HCT116 (cell line): Measurements from ENCODE around the gene OR4D1.

Source experiments
- CBX3 ChIP-seq: IDR thresholded peaks from 2 replicates; pipeline ENCODE4 v1.6.1; 2012; ENCODE audit warnings: low read depth
- CTCF ChIP-seq, 3 experiments: fragments of 200-600 bp in 1 of 3; sonication (generic) in 1 of 3; IDR thresholded peaks in 2 of 3; conservative IDR thresholded peaks in 1 of 3; 2 replicates each; pipeline ENCODE4 v1.5.1; 2012 to 2017; ENCODE audit warnings: low read depth in 2 of 3, low read length in 2 of 3, antibody characterized with exemption in 1 of 3, borderline replicate concordance in 1 of 3, control low read depth in 1 of 3, mild to moderate bottlenecking in 1 of 3, mixed read lengths in 1 of 3, mixed run types in 1 of 3, moderate library complexity in 1 of 3; ENCODE audit not compliant: insufficient read depth in 1 of 3
- ELF1 ChIP-seq: IDR thresholded peaks from 2 replicates; pipeline ENCODE4 v1.6.1; 2012; ENCODE audit warnings: low read depth, borderline replicate concordance
- EZH2phosphoT487 ChIP-seq: fragments of 200-600 bp; IDR thresholded peaks from 2 replicates; pipeline ENCODE4 v1.6.1; 2018; ENCODE audit warnings: antibody characterized with exemption, borderline replicate concordance
- POLR2A ChIP-seq: IDR thresholded peaks from 2 replicates; pipeline ENCODE4 v1.7.0; 2011; ENCODE audit warnings: borderline replicate concordance; ENCODE audit not compliant: insufficient read depth, insufficient read length; ENCODE audit errors: extremely low read depth
- POLR2AphosphoS5 ChIP-seq: IDR thresholded peaks from 2 replicates; pipeline ENCODE4 v1.6.1; 2011; ENCODE audit warnings: mild to moderate bottlenecking, low read depth, low read length, moderate library complexity
- RAD21 ChIP-seq: IDR thresholded peaks from 2 replicates; pipeline ENCODE4 v1.6.1; 2012; ENCODE audit warnings: low read depth, mild to moderate bottlenecking
- SP1 ChIP-seq: IDR thresholded peaks from 2 replicates; pipeline ENCODE4 v1.6.1; 2012; ENCODE audit warnings: low read depth
- YY1 ChIP-seq: IDR thresholded peaks from 2 replicates; pipeline ENCODE4 v1.6.1; 2011; ENCODE audit warnings: low read length, low read depth, moderate library complexity, mild to moderate bottlenecking; ENCODE audit not compliant: insufficient replicate concordance; ENCODE audit errors: extremely low read depth
- ZNF274 ChIP-seq: fragments of 200-500 bp; sonication (Bioruptor generic); IDR thresholded peaks from 2 replicates; pipeline ENCODE4 v1.6.1; 2014; ENCODE audit warnings: mild to moderate bottlenecking, low read depth, low read length, inconsistent platforms

GRCh38 chr17:58192612-58193011, 44.4 kb downstream of the OR4D1 start, which contains the start of gene EPX:
- TF ChIP-seq ELF1 (no peak), CTCF (IDR thresholded peaks at IDR 0.05 in 2 of 3, conservative IDR thresholded peaks at IDR 0.05 in 1 of 3; ENCODE audit: borderline replicate concordance in 1 of 3, insufficient read depth in 1 of 3, low read depth in 2 of 3, low read length in 2 of 3) (no peak), SP1 (no peak), RAD21 (no peak), POLR2AphosphoS5 (no peak), CBX3 (no peak), POLR2A (no peak), EZH2phosphoT487 (no peak), YY1 (no peak), ZNF274 (no peak)
